Measurements from ENCODE around the gene CCDC158. TPM values are rescaled to one million over a fixed set of nuclear protein-coding genes. Genes with fewer than 3 reads are reported as not detected.

The CCDC158 gene
- total and polyA plus RNA-seq, 10 of the 15 experiments (the other 5 are each of a cell fraction or from before 2014, with no cell fraction given): not detected

- TF ChIP-seq MYC (IDR thresholded peaks at IDR 0.05; ENCODE audit: insufficient read depth, insufficient read length, insufficient replicate concordance, low read length, severe bottlenecking): no peak
- no peak for TF ChIP-seq RAD21 (IDR thresholded peaks at IDR 0.05; ENCODE audit: insufficient read depth, low read depth, low read length)
Observed at GRCh38 chr4:76376534-76376933, 44.4 kb downstream of the CCDC158 start (continued).

GRCh38 chr4:76375703-76376102 lies 45.2 kb downstream of the CCDC158 start:
- Histone ChIP-seq H3K27me3 (replicated peaks in 1 of 2; ENCODE audit: control insufficient read depth in 2 of 2, insufficient read depth in 2 of 2, low read length in 1 of 2) (no peaks in the 10 kb centered on the region; a peak in 2 of 4 replicates), H4K20me1 (ENCODE audit: control insufficient read depth, insufficient read depth) (no peaks in the 10 kb centered on the region), H2AFZ (ENCODE audit: control insufficient read depth, low read depth, low read length) (no peak overlapping the region), H3K4me1 (ENCODE audit: control insufficient read depth, insufficient read depth, low read length) (no peaks in the 10 kb centered on the region), H3K27ac (ENCODE audit: control insufficient read depth, insufficient read depth) (no peak overlapping the region), H3K9me3 (replicated peaks; ENCODE audit: control insufficient read depth, insufficient read depth, low read length) (no peaks in the 10 kb centered on the region; the same call in 2 of the 3 replicates), H3K36me3 (ENCODE audit: control insufficient read depth in 2 of 2, insufficient read depth in 2 of 2, low read length in 1 of 2) (no peaks in the 10 kb centered on the region), H3K4me2 (ENCODE audit: control insufficient read depth, insufficient read depth) (no peak overlapping the region), H3K4me3 (no peak overlapping the region), H3K9ac (ENCODE audit: control insufficient read depth, insufficient read depth, low read length) (no peak overlapping the region), H3K79me2 (ENCODE audit: control insufficient read depth, insufficient read depth, low read length) (no peaks in the 10 kb centered on the region)
- in situ Hi-C loops (cut with MboI): no loop called here
- no peak for ATAC-seq
- ChIA-PET RAD21 (ENCODE audit: unreplicated experiment) (interaction anchor here (1.6 to 5.8 kb wide), 2 partner anchors 17 to 196 kb away, joined by 3 to 110 read pairs; no protein-coding TSS in a partner anchor), POLR2A (no interaction called here), SMC1A (ENCODE audit: uncharacterized antibody, unreplicated experiment) (interaction anchor here (1.4 to 5.9 kb wide), 3 partner anchors 8 to 196 kb away, joined by 4 to 126 read pairs (median 5); no protein-coding TSS in a partner anchor), CTCF (interaction anchor here (1.0 to 7.0 kb wide), 4 partner anchors 197 to 480 kb away, joined by 3 to 214 read pairs (median 4); no protein-coding TSS in a partner anchor)
- intact Hi-C loops (cut with micrococcal nuclease; ENCODE audit: unreplicated experiment): no loop called here
- DNase-seq (ENCODE audit: low read depth, low spot score): no peak
- 45% methylated on average over 1 of the region's 1 CpG for WGBS (ENCODE audit: insufficient coverage, insufficient replicate concordance, low lambda C conversion rate, missing lambda C conversion rate)
- FAIRE-seq: no peak
- no TSS peak for BruUV-seq (replicated peaks)
- TF ChIP-seq BCL3 (IDR thresholded peaks at IDR 0.05; ENCODE audit: borderline replicate concordance, insufficient read depth, low read depth, low read length, poor library complexity, severe bottlenecking) (no peak), ZNF274 (IDR thresholded peaks at IDR 0.05; ENCODE audit: insufficient read depth, insufficient read length) (no peak), USF2 (IDR thresholded peaks at IDR 0.05; ENCODE audit: borderline replicate concordance, low read depth, low read length) (no peak), NR2C2 (IDR thresholded peaks at IDR 0.05; ENCODE audit: borderline replicate concordance, control insufficient read depth, insufficient read length, low read depth) (no peak), ASH2L (IDR thresholded peaks at IDR 0.05; ENCODE audit: borderline replicate concordance, low read depth) (no peak), ZSCAN29 (IDR thresholded peaks at IDR 0.05) (no peak), POU2F2 (IDR thresholded peaks at IDR 0.05; ENCODE audit: borderline replicate concordance, low read depth, low read length) (no peak), CEBPZ (IDR thresholded peaks at IDR 0.05; ENCODE audit: low read depth, low read length) (no peak), ZNF687 (IDR thresholded peaks at IDR 0.05) (no peak), ZNF207 (IDR thresholded peaks at IDR 0.05; ENCODE audit: borderline replicate concordance) (no peak)

Measured in GM12878 (cell line).